Activated naive CD4-positive, alpha-beta T cell treated with anti-CD3 and anti-CD28 coated beads, Interleukin-2, amount 50 U/mL, for 72 hours (primary cell): Measurements from ENCODE around the gene MRTFB. TPM values are rescaled to one million over a fixed set of nuclear protein-coding genes. Genes with fewer than 3 reads are reported as not detected.
A peak's percentile ranks its signal among the peaks of the same experiment; 100 is the strongest.

Experiments
- ATAC-seq, 2 donors: fragments of 150-1000 bp; cut with Tn5 transposase; 2 replicates each; pipeline ENCODE4 v1.10.0; 2021; ENCODE audit warnings: mild to moderate bottlenecking in 2 of 2, moderate library complexity in 2 of 2
- DNase-seq, 2 donors: peaks; one replicate each; pipeline ENCODE4 v3.0.0; 2021 to 2022; ENCODE audit warnings: low spot score in 2 of 2
- H3K27ac Mint-ChIP-seq, 2 donors: one replicate each; pipeline ENCODE4 v1.8.0; 2022; ENCODE audit warnings: mild to moderate bottlenecking in 2 of 2, mixed read lengths in 2 of 2
- H3K36me3 Mint-ChIP-seq, 2 donors: one replicate each; pipeline ENCODE4 v1.8.0; 2022; ENCODE audit warnings: mixed read lengths in 2 of 2
- H3K9me3 Mint-ChIP-seq, 2 donors: one replicate each; pipeline ENCODE4 v1.8.0; 2022; ENCODE audit warnings: mixed read lengths in 2 of 2
- total RNA-seq, 2 donors: library from RNA; stranded (reverse); gene quantifications; one replicate each; pipeline ENCODE4 v1.2.3, GENCODE V29; 2022

The MRTFB gene
- total RNA-seq, 2 donors from 2014 or later: 14.6 to 18.6 TPM

DNA sequence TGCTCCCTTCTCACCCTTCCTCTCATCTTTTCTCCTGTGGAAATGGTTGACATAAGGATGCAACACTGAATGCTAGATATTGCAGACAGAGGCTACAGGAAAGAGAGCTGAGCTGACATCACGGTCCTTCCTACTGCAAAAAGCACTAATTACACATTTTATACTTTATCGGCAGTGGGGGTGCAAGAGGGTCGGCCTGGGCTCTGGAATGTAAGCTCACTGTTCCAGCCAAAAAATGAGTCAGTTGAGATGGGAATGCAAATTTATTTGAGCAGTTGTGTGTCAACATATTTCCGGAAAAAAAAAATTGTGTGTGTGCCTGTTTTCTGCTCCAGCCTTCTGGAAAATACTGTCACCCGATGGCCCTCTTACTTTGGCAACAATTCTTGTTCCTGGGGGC is 14.1 kb upstream of the MRTFB start:
- no peak for DNase-seq
- no peak for ATAC-seq
- H3K27ac Mint-ChIP-seq: no peak overlapping the region
- peaks cover 7 to 8% of the 10 kb centered on the region in 2 donors for H3K9me3 Mint-ChIP-seq
- peaks cover 0 to 14% of the 10 kb centered on the region in 2 donors for H3K36me3 Mint-ChIP-seq

DNA sequence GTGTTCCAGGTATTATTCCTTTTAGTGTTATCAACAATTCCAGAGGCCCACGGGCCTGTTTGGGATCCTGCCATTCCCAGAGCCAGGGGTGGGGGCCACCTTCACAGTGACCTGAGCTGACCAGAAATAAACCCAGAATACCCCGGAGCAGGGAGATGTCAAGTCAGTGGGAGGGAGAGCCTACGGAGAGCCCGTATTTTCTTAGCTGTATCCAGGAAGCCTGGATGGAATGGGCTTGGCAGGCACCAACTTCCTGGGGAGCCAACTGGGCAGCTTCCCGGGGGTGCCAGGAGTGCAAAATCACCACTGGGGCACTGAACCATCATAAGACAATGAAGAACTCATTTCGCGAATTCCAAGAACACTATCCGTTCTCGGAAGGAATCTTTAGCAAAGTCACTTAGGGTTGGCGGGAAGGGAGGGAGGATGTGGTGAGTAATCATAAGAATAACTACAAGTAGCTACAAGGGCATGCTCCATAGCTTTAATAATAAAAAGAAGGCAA is 13.2 kb upstream of the MRTFB start:
- ATAC-seq: no peak
- no peak for DNase-seq
- H3K9me3 Mint-ChIP-seq: peaks cover 7 to 8% of the 10 kb centered on the region in 2 donors
- H3K27ac Mint-ChIP-seq: no peak overlapping the region
- H3K36me3 Mint-ChIP-seq: peaks cover 0 to 14% of the 10 kb centered on the region in 2 donors

- ATAC-seq (no peak), DNase-seq (no peak)
- Mint-ChIP-seq H3K9me3 (peaks cover under 1% of the 10 kb centered on the region in 2 donors), H3K36me3 (peaks cover 0 to 8% of the 10 kb centered on the region in 2 donors), H3K27ac (no peak overlapping the region)
These were observed 9.3 kb upstream of the MRTFB start for GRCh38 chr16:14061732-14062259.

DNA sequence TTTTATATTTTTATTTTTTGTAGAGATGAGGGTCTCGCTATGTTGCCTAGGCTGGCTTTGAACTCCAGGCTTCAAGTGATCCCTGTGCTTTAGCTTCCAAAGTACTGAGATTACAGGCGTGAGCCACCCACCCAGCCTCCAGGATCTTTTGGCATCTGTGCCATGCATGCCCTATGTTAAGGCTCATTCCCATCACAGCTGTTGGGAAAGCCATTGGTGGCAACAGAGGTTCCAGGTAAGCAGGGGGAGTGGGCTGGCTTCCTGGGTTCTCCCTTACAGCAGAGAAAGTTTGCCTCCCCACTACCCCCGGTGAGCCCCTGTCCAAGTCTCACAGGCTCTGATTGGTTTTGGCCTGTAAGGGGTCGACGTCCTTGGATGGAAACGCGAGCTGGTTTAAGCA is 8.9 kb upstream of the MRTFB start:
- DNase-seq (no peak), ATAC-seq (no peak)
- H3K9me3 Mint-ChIP-seq: no peaks in the 10 kb centered on the region
- no peak overlapping the region for H3K27ac Mint-ChIP-seq
- peaks cover 0 to 3% of the 10 kb centered on the region in 2 donors for H3K36me3 Mint-ChIP-seq

- no peak for DNase-seq
- no peak overlapping the region for H3K27ac Mint-ChIP-seq
- no peaks in the 10 kb centered on the region for H3K36me3 Mint-ChIP-seq
- no peak for ATAC-seq
- H3K9me3 Mint-ChIP-seq: no peaks in the 10 kb centered on the region
These were observed 7.2 kb upstream of the MRTFB start for GRCh38 chr16:14063618-14064581.

- no peak for DNase-seq
- no peaks in the 10 kb centered on the region for H3K9me3 Mint-ChIP-seq
- H3K27ac Mint-ChIP-seq: peak overlapping the region in 1 of 2 donors; percentile 91
- H3K36me3 Mint-ChIP-seq: no peaks in the 10 kb centered on the region
- no peak for ATAC-seq
These were observed 1.3 kb upstream of the MRTFB start for GRCh38 chr16:14069818-14070217.

DNA sequence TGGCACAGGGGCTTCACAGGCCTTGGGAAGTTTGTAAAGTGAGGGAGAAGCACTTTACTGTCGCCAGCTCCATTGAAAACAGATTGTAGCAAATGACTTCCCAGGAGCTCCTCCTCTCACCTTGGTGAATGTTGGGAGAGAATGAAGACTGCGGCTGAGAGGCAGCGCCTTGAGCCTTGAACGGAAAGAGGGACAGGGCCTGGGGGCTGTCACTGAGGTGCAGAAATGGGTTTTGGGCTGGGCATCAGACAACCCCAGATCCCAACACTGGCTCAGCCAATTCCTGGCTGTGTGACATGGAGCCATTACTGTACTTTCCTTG is 603 bp upstream of the MRTFB start:
- H3K36me3 Mint-ChIP-seq: no peaks in the 10 kb centered on the region

DNA sequence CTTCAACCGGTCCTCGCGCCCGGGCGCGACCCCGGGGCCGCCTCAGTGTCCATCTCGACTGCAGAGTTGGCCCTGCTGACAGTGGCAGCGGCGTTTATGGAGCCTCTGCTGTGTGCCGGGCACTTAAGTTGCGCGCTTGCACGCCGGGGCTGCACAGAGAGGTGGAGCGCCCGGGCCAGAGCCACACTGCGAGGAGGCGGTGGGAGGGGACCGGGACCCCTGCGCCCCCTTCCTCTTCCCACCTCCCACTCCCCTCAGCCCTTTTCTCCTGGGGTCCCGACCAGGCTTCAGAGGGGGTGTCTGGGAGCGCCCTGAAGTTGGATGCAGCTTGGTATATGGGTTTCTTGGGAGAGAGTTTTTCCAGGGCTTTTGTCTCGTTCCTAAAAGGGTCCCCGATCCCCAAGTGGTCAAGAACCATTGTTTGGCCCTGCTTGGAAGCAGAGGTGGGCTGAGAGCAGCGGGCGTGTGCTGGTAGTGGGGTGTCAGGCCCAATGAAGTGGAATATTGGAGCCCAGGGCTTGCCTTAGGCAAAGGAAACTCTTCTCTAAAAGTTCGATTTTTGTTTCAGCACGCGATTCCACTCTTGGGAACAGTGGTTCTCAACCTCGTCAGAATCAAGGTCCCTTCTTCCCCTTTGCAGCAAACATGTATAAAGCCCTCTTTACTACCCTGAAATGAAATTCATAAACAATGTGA is 605 bp downstream of the MRTFB start:
- ATAC-seq: peak in 1 of 2 donors; percentile 44
- peak overlapping the region; percentile 74 to 91 for H3K27ac Mint-ChIP-seq
- H3K9me3 Mint-ChIP-seq: no peaks in the 10 kb centered on the region
- H3K36me3 Mint-ChIP-seq: no peaks in the 10 kb centered on the region
- no peak for DNase-seq

More for the DNA sequence above, 603 bp upstream of the MRTFB start:
- Mint-ChIP-seq H3K27ac (peak overlapping the region; percentile 91), H3K9me3 (no peaks in the 10 kb centered on the region)
- DNase-seq (peak in 1 of 2 donors; percentile 4), ATAC-seq (no peak)

- Mint-ChIP-seq H3K27ac (peak overlapping the region in 1 of 2 donors; percentile 91), H3K9me3 (no peaks in the 10 kb centered on the region), H3K36me3 (no peaks in the 10 kb centered on the region)
- ATAC-seq (no peak), DNase-seq (no peak)
These were observed 1.2 kb downstream of the MRTFB start for GRCh38 chr16:14072360-14072759.

GRCh38 chr16:14074544-14074943 is 3.4 kb downstream of the MRTFB start:
- DNase-seq (no peak), ATAC-seq (no peak)
- Mint-ChIP-seq H3K9me3 (no peaks in the 10 kb centered on the region), H3K27ac (no peak overlapping the region), H3K36me3 (no peaks in the 10 kb centered on the region)

DNA sequence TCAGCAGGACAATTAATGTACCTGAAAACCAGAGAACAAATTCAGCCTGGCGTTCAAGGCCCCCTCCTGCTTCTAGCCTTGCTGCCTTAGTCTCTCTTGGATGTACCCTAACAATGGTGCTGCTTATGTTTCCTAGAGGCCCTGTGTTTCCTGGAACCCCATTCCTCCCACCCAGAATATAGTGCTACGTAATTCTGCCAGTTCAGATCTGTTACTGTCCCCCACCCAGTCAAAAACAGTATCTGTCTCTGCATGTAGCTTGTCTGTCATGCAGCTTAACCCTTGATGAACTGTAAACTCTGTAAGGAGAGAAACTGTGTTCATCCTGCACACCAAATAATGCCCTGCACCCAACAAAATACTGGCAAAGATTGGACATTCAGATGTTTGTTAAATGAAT is 6.8 kb downstream of the MRTFB start:
- Mint-ChIP-seq H3K9me3 (no peaks in the 10 kb centered on the region), H3K36me3 (peaks cover 0 to 9% of the 10 kb centered on the region in 2 donors), H3K27ac (no peak overlapping the region)
- ATAC-seq: no peak
- DNase-seq: no peak

DNA sequence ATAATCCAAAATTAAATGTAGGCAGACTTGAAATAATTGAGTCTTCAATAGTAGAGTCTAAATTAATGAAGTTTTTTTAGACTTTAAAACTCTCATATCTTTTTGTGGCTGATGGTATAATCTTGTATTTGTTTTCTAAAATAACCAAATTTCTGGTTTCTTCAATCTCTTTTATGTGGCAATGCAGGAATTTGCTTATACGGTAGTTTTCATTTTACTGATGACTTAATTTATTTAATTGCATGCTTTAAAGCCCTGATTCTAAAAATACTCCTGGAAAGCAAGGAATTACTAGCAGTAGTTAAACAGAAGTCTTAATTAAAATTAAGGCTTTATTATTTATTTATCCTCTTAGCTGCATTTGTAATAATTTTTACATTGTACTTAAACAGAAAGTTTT is 15.4 kb downstream of the MRTFB start:
- Mint-ChIP-seq H3K36me3 (peaks cover 0 to 16% of the 10 kb centered on the region in 2 donors), H3K9me3 (no peaks in the 10 kb centered on the region), H3K27ac (no peak overlapping the region)
- ATAC-seq: no peak
- DNase-seq: no peak

DNA sequence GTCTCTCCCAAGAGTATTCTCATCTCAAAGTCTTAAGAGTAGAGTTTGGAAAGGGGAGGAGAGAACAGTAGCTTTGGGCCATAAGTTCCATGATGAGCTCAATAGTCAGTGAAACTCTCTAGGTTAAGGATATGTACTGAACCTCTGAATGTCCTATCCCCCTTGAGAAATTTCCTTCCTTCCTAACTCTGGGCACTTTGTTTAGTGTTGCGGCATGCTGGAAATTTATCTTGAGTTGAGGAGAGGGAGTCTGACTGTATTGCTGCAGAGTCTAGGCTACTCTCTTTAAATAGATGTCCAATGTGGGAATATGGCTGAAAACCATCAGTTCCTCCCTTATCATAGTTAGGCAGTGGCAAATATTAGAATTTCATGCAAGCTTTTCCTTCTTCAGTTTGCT is 16.1 kb downstream of the MRTFB start:
- Mint-ChIP-seq H3K9me3 (no peaks in the 10 kb centered on the region), H3K27ac (no peak overlapping the region), H3K36me3 (peaks cover 0 to 10% of the 10 kb centered on the region in 2 donors)
- no peak for DNase-seq
- ATAC-seq: no peak

DNA sequence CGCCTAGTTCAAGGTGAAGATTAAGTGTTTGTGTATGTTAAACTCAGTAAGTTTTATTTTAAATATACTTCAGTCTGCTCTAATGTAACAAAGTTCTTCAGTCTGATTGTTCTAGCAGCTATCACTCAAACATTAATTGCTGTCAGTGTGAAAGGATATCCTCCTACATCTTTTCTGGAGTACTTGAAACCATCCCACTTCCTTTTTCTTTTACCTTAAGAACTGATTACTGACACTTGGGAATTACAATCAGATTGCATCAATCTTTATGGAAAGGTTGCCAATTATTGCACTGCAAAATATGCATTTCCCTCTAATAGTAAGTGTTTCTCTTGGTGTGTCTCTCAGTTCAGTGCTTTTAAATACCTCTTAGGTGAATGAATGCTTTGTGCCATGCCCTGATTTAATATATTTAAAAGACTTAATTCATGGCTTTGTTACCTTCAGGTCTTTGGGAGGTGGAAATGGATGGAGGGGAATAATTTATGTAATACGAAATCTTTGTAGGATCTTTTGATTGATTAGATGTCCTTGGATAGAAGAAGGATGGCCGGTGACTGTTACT is 16.6 kb downstream of the MRTFB start:
- Mint-ChIP-seq H3K9me3 (no peaks in the 10 kb centered on the region), H3K27ac (no peak overlapping the region), H3K36me3 (peaks cover 0 to 7% of the 10 kb centered on the region in 2 donors)
- no peak for DNase-seq
- ATAC-seq: no peak

DNA sequence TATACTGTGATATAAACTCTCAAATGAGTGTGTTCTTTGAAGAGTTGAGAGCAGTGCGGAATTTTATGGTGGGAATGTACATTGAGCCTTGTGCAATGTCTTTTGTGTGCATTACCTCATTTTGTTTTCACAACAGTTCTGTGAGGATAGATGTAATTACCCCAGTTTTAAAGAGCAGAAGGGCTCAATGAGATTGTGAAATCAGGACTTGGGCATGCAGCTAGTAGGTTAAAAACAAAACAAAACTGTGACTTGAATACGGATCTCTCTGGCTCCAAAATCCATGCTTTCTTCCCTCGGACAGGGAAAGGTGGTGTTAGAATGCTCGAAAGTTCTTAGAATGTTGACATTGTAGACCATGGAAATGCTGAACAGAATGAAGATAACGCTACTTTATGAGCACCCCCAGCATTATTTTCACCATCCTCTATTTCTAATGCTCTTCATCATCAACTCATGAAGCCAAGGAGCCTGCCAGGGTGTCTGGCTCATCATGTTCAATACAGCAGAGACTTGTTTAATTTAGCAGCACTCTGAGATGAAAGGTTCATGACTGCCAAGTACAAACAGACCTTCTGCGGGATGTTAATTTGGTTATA is 17.1 kb downstream of the MRTFB start:
- ATAC-seq (no peak), DNase-seq (no peak)
- H3K27ac Mint-ChIP-seq: no peak overlapping the region
- peaks cover 0 to 7% of the 10 kb centered on the region in 2 donors for H3K36me3 Mint-ChIP-seq
- H3K9me3 Mint-ChIP-seq: no peaks in the 10 kb centered on the region

GRCh38 chr16:14089283-14089823 is 18.2 kb downstream of the MRTFB start:
- H3K36me3 Mint-ChIP-seq: peaks cover 0 to 7% of the 10 kb centered on the region in 2 donors
- no peak for ATAC-seq
- no peaks in the 10 kb centered on the region for H3K9me3 Mint-ChIP-seq

More at GRCh38 chr16:14089283-14089823, 18.2 kb downstream of the MRTFB start:
- DNase-seq: no peak
- no peak overlapping the region for H3K27ac Mint-ChIP-seq
